Neural progenitor cell (in vitro differentiated cells): ENCODE results near the gene RGS14.

Source experiments
- EZH2 ChIP-seq: fragments of 200-600 bp; sonication (generic); IDR thresholded peaks from 2 replicates; pipeline ENCODE4 v1.6.1; 2017; ENCODE audit warnings: antibody characterized with exemption, mild to moderate bottlenecking, moderate library complexity
- EZH2phosphoT487 ChIP-seq: fragments of 200-600 bp; sonication (generic); IDR thresholded peaks from 2 replicates; pipeline ENCODE4 v1.6.1; 2017; ENCODE audit warnings: antibody characterized with exemption
- TF ChIP-seq, protein P1 (sequence below): fragments of 200-600 bp; sonication (generic); IDR thresholded peaks from 2 replicates; pipeline ENCODE4 v1.5.1; 2017; ENCODE audit warnings: antibody characterized with exemption, mild to moderate bottlenecking

DNA sequence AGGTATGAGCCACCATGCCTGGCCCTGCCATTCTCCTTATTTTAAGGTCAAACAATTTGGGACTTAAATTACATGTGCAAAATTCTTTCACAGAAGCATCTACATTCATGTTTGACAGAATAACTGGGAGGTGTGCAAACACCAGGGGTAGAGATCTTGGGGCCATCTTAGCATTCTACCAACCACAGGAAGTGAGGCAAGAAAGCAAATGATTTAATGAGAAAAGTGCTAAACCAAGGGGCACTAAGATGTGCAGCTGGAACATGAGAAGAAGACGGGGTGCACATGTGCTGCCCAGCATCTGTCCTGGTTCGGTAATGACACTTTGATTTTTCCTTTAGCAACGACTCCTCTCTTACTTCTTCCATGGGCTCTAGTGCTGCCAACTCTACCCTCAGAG is 52.9 kb downstream of the RGS14 start:
- TF ChIP-seq EZH2 (no peak), EZH2phosphoT487 (no peak)
- TF ChIP-seq, protein P1, sequence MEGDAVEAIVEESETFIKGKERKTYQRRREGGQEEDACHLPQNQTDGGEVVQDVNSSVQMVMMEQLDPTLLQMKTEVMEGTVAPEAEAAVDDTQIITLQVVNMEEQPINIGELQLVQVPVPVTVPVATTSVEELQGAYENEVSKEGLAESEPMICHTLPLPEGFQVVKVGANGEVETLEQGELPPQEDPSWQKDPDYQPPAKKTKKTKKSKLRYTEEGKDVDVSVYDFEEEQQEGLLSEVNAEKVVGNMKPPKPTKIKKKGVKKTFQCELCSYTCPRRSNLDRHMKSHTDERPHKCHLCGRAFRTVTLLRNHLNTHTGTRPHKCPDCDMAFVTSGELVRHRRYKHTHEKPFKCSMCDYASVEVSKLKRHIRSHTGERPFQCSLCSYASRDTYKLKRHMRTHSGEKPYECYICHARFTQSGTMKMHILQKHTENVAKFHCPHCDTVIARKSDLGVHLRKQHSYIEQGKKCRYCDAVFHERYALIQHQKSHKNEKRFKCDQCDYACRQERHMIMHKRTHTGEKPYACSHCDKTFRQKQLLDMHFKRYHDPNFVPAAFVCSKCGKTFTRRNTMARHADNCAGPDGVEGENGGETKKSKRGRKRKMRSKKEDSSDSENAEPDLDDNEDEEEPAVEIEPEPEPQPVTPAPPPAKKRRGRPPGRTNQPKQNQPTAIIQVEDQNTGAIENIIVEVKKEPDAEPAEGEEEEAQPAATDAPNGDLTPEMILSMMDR = no peak
